ENCODE measurements around the gene ETDC.

Gene ETDC

DNA sequence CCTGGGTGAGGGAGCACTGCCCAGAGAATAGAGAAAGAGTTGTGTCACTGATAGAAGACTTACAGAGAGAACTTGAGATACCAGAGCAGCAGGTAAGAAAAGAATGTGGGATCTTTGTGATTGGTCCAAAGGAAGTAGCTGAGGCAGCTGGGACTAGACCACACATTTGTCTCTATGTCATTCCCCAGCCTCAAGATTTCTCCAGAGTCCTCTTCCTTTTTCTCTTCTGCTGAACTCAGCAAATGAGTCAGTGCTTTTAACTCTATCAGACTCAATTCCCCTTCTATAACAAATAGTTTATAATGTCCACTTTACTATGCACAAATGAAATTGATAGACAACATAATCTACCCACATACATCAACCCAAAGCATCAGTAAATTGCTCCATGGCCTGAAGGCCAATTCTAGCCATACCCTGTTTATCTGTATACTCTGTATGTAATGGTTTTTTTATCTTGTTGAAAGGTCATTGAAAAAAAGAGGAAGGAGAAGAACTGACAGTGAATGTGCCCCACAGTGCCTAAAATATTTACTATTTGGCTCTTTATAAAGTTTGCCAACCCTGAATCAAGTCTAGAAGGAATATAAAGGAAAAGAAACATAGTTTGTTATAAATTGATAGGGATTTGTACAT, 38.2 kb downstream of the ETDC start:
- DNase-seq (ENCODE audit: low read depth), result no peak
- no peak overlapping the region for H3K4me3 ChIP-seq (ENCODE audit: low read depth, low read length)
- TF ChIP-seq, protein P1, sequence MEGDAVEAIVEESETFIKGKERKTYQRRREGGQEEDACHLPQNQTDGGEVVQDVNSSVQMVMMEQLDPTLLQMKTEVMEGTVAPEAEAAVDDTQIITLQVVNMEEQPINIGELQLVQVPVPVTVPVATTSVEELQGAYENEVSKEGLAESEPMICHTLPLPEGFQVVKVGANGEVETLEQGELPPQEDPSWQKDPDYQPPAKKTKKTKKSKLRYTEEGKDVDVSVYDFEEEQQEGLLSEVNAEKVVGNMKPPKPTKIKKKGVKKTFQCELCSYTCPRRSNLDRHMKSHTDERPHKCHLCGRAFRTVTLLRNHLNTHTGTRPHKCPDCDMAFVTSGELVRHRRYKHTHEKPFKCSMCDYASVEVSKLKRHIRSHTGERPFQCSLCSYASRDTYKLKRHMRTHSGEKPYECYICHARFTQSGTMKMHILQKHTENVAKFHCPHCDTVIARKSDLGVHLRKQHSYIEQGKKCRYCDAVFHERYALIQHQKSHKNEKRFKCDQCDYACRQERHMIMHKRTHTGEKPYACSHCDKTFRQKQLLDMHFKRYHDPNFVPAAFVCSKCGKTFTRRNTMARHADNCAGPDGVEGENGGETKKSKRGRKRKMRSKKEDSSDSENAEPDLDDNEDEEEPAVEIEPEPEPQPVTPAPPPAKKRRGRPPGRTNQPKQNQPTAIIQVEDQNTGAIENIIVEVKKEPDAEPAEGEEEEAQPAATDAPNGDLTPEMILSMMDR (IDR thresholded peaks at IDR 0.05; ENCODE audit: control insufficient read depth, extremely low read depth, insufficient read depth), result no peak

DNA sequence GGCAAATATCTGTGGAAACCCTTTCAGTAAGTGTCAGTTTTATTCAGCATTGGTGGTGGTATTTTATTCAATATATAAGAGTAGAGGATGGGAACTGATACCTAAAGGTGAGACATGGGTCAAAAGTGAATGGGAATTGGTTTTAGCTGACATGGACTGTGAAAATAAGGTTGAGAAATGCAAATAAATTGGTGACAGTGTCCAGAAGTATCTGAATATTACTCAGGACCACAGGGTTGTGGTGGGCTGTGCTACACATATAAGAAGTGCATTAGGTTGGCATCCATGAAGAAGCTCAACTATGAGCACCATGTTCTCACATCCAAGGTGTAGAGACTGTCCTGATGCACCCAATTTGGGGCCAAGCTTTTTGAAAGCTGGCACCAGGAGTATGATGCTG, 45.0 kb downstream of the ETDC start:
- TF ChIP-seq, protein P1 (IDR thresholded peaks at IDR 0.05; ENCODE audit: control insufficient read depth, extremely low read depth, insufficient read depth), result no peak
- no peak overlapping the region for H3K4me3 ChIP-seq (ENCODE audit: low read depth, low read length)
- DNase-seq (ENCODE audit: low read depth), result no peak
